ENCODE measurements around the gene MEI1.
A peak's percentile ranks its signal among the peaks of the same experiment; 100 is the strongest.
"Not testable (repeated sequence)": the region's sequence is repeated elsewhere in the genome, so short reads cannot be mapped to it uniquely, and the experiment has no call there.

Gene MEI1

GRCh38 chr22:41682033-41682807 is 17.1 kb upstream of the MEI1 start:
- FAIRE-seq = no peak

GRCh38 chr22:41683052-41683451 is 16.3 kb upstream of the MEI1 start:
- FAIRE-seq = no peak

GRCh38 chr22:41683616-41684015 is 15.7 kb upstream of the MEI1 start:
- FAIRE-seq = no peak

- no peak for FAIRE-seq
These were observed 15.1 kb upstream of the MEI1 start for GRCh38 chr22:41684194-41684593.

GRCh38 chr22:41686890-41687289 is 12.4 kb upstream of the MEI1 start:
- FAIRE-seq = not testable (repeated sequence)

- no peak for FAIRE-seq
These were observed 11.4 kb upstream of the MEI1 start for GRCh38 chr22:41687901-41688364.

- peak; percentile 80 for FAIRE-seq
These were observed 10.7 kb upstream of the MEI1 start, which contains the start of gene SNU13 for GRCh38 chr22:41688365-41689211. SNU13 (minus strand) TSS chr22:41688867; CDS start chr22:41688796, 71 bp downstream.

GRCh38 chr22:41690476-41690875 is 8.8 kb upstream of the MEI1 start:
- FAIRE-seq = no peak

GRCh38 chr22:41695211-41695610 is 4.1 kb upstream of the MEI1 start:
- FAIRE-seq = no peak

GRCh38 chr22:41696703-41697102 is 2.6 kb upstream of the MEI1 start:
- no peak for FAIRE-seq

- FAIRE-seq = no peak
These were observed 2.1 kb upstream of the MEI1 start for GRCh38 chr22:41697126-41697775.

GRCh38 chr22:41700108-41700364 is 733 bp downstream of the MEI1 start:
- no peak for FAIRE-seq

GRCh38 chr22:41702763-41703162 is 3.5 kb downstream of the MEI1 start:
- no peak for FAIRE-seq

GRCh38 chr22:41709341-41709740 is 10.0 kb downstream of the MEI1 start:
- no peak for FAIRE-seq

- no peak for FAIRE-seq
These were observed 13.7 kb downstream of the MEI1 start for GRCh38 chr22:41713004-41713403.

- no peak for FAIRE-seq
These were observed 23.2 kb downstream of the MEI1 start for GRCh38 chr22:41722496-41722895.

GRCh38 chr22:41725510-41726110 is 26.3 kb downstream of the MEI1 start:
- FAIRE-seq = no peak

- no peak for FAIRE-seq
These were observed 32.3 kb downstream of the MEI1 start for GRCh38 chr22:41731609-41732008.

GRCh38 chr22:41732096-41732772 is 32.9 kb downstream of the MEI1 start:
- FAIRE-seq = no peak

- FAIRE-seq = not testable (repeated sequence)
These were observed 33.9 kb downstream of the MEI1 start for GRCh38 chr22:41733241-41733640.

GRCh38 chr22:41739576-41739975 is 40.3 kb downstream of the MEI1 start:
- no peak for FAIRE-seq

- no peak for FAIRE-seq
These were observed 43.6 kb downstream of the MEI1 start for GRCh38 chr22:41742918-41743317.

GRCh38 chr22:41745968-41746367 is 46.7 kb downstream of the MEI1 start:
- no peak for FAIRE-seq
